Panc1 (cell line): ENCODE results near the gene ARHGAP32.

ENCODE experiments used
- CTCF ChIP-seq: fragments of 450-650 bp; IDR thresholded peaks from 2 replicates; pipeline ENCODE4 v1.5.1; 2017; ENCODE audit warnings: mild to moderate bottlenecking
- POLR2AphosphoS5 ChIP-seq: IDR thresholded peaks from 2 replicates; pipeline ENCODE4 v1.6.1; 2012; ENCODE audit warnings: mild to moderate bottlenecking, low read depth, low read length, moderate library complexity
- REST ChIP-seq, 2 experiments: IDR thresholded peaks; 2 replicates each; pipeline ENCODE4 v1.6.1; 2011 to 2012; ENCODE audit warnings: low read depth in 2 of 2, control low read depth in 1 of 2, low read length in 1 of 2, mild to moderate bottlenecking in 1 of 2, moderate library complexity in 1 of 2; ENCODE audit not compliant: insufficient read depth in 1 of 2
- SIN3A ChIP-seq: IDR thresholded peaks from 2 replicates; pipeline ENCODE4 v1.6.1; 2012; ENCODE audit warnings: low read depth, mild to moderate bottlenecking, low read length, moderate library complexity, borderline replicate concordance; ENCODE audit not compliant: insufficient read depth

GRCh38 chr11:129189646-129190045, 2.5 kb downstream of the ARHGAP32 start:
- TF ChIP-seq CTCF (no peak), SIN3A (no peak), POLR2AphosphoS5 (no peak), REST (IDR thresholded peaks at IDR 0.05; ENCODE audit: insufficient read depth in 1 of 2, low read depth in 2 of 2, low read length in 1 of 2) (no peak)
